HepG2 (cell line): Measurements from ENCODE around the gene C1RL.

ENCODE experiments used
- BCL6 ChIP-seq: IDR thresholded peaks from 2 replicates; pipeline ENCODE4 v1.6.1; 2016; ENCODE audit warnings: missing genetic modification reagents, missing compliant biosample characterization
- MYNN ChIP-seq: sonication (generic); formaldehyde crosslinking; IDR thresholded peaks from 2 replicates; pipeline ENCODE4 v1.4.0; 2020; ENCODE audit warnings: mild to moderate bottlenecking, low read depth, missing genetic modification reagents
- SMC3 ChIP-seq: IDR thresholded peaks from 2 replicates; pipeline ENCODE4 v1.6.1; 2011; ENCODE audit warnings: low read length, improper control_type of control experiment
- TAF15 ChIP-seq: fragments of 200-400 bp; formaldehyde crosslinking; IDR thresholded peaks from one replicate; pipeline ENCODE4 v1.6.1; 2018; ENCODE audit warnings: mild to moderate bottlenecking, low read depth, low read length; ENCODE audit not compliant: poor library complexity, severe bottlenecking
- ZNF326 ChIP-seq: sonication (generic); formaldehyde crosslinking; IDR thresholded peaks from 2 replicates; pipeline ENCODE4 v1.4.0; 2020; ENCODE audit warnings: missing genetic modification reagents, borderline replicate concordance
- ZNF557 ChIP-seq: sonication (generic); formaldehyde crosslinking; IDR thresholded peaks from 2 replicates; pipeline ENCODE4 v1.4.0; 2020; ENCODE audit warnings: missing genetic modification reagents
- ZNF558 ChIP-seq: sonication (generic); formaldehyde crosslinking; IDR thresholded peaks from 2 replicates; pipeline ENCODE4 v1.9.0; 2022; ENCODE audit warnings: mild to moderate bottlenecking, missing genetic modification reagents, borderline replicate concordance
- ZNF629 ChIP-seq: sonication (generic); formaldehyde crosslinking; conservative IDR thresholded peaks from 2 replicates; pipeline ENCODE4 v1.5.0; 2020; ENCODE audit warnings: missing genetic modification reagents
- ZNF747 ChIP-seq: sonication (generic); formaldehyde crosslinking; IDR thresholded peaks from 2 replicates; pipeline ENCODE4 v1.8.1; 2023; ENCODE audit warnings: missing genetic modification reagents, mild to moderate bottlenecking, borderline replicate concordance
- TF ChIP-seq, protein P1 (sequence below): IDR thresholded peaks from 2 replicates; pipeline ENCODE4 v1.6.1; 2016; ENCODE audit warnings: missing compliant biosample characterization, missing genetic modification reagents, borderline replicate concordance
- TF ChIP-seq, protein P2 (sequence below): sonication (generic); formaldehyde crosslinking; IDR thresholded peaks from 2 replicates; pipeline ENCODE4 v1.5.0; 2020; ENCODE audit warnings: mild to moderate bottlenecking, missing genetic modification reagents, moderate library complexity

DNA sequence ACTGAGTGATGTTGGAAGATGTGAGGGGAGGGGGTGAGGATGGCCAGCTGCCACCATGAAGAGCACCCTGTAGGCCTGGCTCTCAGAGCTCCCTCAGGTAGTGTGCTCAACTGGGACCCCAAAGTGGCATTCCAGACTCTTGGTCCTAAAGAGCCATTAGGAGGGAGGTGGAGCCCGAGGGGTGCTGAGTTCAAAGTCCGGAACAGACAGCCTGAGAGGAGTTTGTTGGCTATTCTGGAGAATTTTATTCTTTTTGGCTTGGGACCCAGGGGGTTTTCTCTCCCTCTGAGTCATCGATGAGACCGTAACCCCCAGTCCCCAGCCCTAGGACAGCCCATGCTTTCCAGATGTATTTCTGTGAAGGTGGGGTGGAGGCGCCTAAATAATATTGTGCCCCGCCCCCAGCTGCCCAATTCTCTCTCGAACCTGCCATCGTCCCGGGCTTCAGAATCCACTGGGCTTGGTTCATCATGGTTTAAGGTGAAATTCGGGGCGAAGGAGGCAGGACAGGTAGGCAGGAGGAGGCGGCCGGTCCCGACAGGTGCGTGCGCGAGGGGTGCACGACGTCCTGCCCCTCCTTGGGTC, 20.4 kb upstream of the C1RL start:
- no peak for TF ChIP-seq TAF15
- TF ChIP-seq, protein P1, sequence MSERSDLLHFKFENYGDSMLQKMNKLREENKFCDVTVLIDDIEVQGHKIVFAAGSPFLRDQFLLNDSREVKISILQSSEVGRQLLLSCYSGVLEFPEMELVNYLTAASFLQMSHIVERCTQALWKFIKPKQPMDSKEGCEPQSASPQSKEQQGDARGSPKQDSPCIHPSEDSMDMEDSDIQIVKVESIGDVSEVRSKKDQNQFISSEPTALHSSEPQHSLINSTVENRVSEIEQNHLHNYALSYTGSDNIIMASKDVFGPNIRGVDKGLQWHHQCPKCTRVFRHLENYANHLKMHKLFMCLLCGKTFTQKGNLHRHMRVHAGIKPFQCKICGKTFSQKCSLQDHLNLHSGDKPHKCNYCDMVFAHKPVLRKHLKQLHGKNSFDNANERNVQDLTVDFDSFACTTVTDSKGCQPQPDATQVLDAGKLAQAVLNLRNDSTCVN (CRISPR knock-in tag): no peak
- no peak for TF ChIP-seq ZNF326
- no peak for TF ChIP-seq ZNF558 (CRISPR knock-in tag)
- no peak for TF ChIP-seq ZNF629 (CRISPR knock-in tag)
- TF ChIP-seq SMC3: no peak
- no peak for TF ChIP-seq MYNN (CRISPR knock-in tag)
- TF ChIP-seq, protein P2, sequence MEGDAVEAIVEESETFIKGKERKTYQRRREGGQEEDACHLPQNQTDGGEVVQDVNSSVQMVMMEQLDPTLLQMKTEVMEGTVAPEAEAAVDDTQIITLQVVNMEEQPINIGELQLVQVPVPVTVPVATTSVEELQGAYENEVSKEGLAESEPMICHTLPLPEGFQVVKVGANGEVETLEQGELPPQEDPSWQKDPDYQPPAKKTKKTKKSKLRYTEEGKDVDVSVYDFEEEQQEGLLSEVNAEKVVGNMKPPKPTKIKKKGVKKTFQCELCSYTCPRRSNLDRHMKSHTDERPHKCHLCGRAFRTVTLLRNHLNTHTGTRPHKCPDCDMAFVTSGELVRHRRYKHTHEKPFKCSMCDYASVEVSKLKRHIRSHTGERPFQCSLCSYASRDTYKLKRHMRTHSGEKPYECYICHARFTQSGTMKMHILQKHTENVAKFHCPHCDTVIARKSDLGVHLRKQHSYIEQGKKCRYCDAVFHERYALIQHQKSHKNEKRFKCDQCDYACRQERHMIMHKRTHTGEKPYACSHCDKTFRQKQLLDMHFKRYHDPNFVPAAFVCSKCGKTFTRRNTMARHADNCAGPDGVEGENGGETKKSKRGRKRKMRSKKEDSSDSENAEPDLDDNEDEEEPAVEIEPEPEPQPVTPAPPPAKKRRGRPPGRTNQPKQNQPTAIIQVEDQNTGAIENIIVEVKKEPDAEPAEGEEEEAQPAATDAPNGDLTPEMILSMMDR (CRISPR knock-in tag): no peak
- TF ChIP-seq BCL6 (CRISPR knock-in tag): no peak
- TF ChIP-seq ZNF557 (CRISPR knock-in tag): no peak
- TF ChIP-seq ZNF747: no peak
